ENCODE results near the gene TMEM123. TPM values are rescaled to one million over a fixed set of nuclear protein-coding genes. Genes with fewer than 3 reads are reported as not detected.

The TMEM123 gene
- total and polyA plus RNA-seq, 4 donors = 125 to 164 (median 153) TPM

DNA sequence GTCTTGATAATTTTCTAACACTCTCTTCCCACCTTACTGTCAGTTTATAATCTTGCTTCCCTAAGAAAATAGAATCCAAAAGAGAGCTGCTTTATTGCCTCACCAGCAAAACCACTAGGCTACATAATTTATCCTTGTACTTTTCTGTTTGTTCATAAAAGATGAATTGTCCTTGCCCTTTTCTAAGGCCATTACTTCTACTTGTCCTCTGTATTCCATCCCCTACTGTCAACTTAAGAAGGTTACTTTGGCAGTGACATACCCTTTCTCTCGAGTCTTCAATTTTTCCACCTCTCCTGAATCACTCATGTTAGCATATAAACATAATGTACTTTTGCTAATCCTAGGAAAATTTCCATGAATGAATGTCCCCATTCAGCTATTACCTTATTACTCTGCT, 87.6 kb downstream of the TMEM123 start:
- no CpG with 5 or more reads among the region's 1 CpG for WGBS (ENCODE audit: insufficient coverage)
- no peak for DNase-seq (ENCODE audit: low read depth in 4 of 6, low spot score in 6 of 6)
- Histone ChIP-seq H3K27me3 (ENCODE audit: control insufficient read depth, insufficient read depth, low read length) (no peaks in the 10 kb centered on the region), H3K9me3 (ENCODE audit: control insufficient read depth, insufficient read depth, low read length) (peaks cover 1% of the 10 kb centered on the region), H3K4me1 (ENCODE audit: control insufficient read depth, insufficient read depth, low read length) (no peaks in the 10 kb centered on the region), H3K4me3 (ENCODE audit: low read depth, low read length) (no peak overlapping the region), H3K36me3 (ENCODE audit: control insufficient read depth, insufficient read depth, low read length) (peaks cover 19% of the 10 kb centered on the region), H3K27ac (ENCODE audit: low read depth, low read length) (no peak overlapping the region)

GRCh38 chr11:102361086-102362031, 91.2 kb downstream of the TMEM123 start:
- no peak for DNase-seq (ENCODE audit: low read depth in 4 of 6, low spot score in 6 of 6)
- no peaks in the 10 kb centered on the region for H3K4me1 ChIP-seq (ENCODE audit: control insufficient read depth, insufficient read depth, low read length)
- peaks cover 16% of the 10 kb centered on the region for H3K36me3 ChIP-seq (ENCODE audit: control insufficient read depth, insufficient read depth, low read length)
- no peak overlapping the region for H3K27ac ChIP-seq (ENCODE audit: low read depth, low read length)
- no peak overlapping the region for H3K4me3 ChIP-seq (ENCODE audit: low read depth, low read length)
- 100% methylated on average over 4 of the region's 5 CpGs for WGBS (ENCODE audit: insufficient coverage)
- H3K9me3 ChIP-seq (ENCODE audit: control insufficient read depth, insufficient read depth, low read length) = peaks cover 1% of the 10 kb centered on the region
- H3K27me3 ChIP-seq (ENCODE audit: control insufficient read depth, insufficient read depth, low read length) = no peaks in the 10 kb centered on the region

- WGBS (ENCODE audit: insufficient coverage) = 100% methylated on average over 1 of the region's 3 CpGs
- no peaks in the 10 kb centered on the region for H3K27me3 ChIP-seq (ENCODE audit: control insufficient read depth, insufficient read depth, low read length)
These were observed 91.9 kb downstream of the TMEM123 start for GRCh38 chr11:102360681-102361080.

GRCh38 chr11:102359372-102359771, 93.2 kb downstream of the TMEM123 start:
- DNase-seq (ENCODE audit: low read depth in 4 of 6, low spot score in 6 of 6) = no peak
- Histone ChIP-seq H3K4me3 (ENCODE audit: low read depth, low read length) (no peak overlapping the region), H3K27ac (ENCODE audit: low read depth, low read length) (no peak overlapping the region), H3K36me3 (ENCODE audit: control insufficient read depth, insufficient read depth, low read length) (peaks cover 10% of the 10 kb centered on the region), H3K9me3 (ENCODE audit: control insufficient read depth, insufficient read depth, low read length) (peaks cover 3% of the 10 kb centered on the region), H3K27me3 (ENCODE audit: control insufficient read depth, insufficient read depth, low read length) (no peaks in the 10 kb centered on the region), H3K4me1 (ENCODE audit: control insufficient read depth, insufficient read depth, low read length) (no peaks in the 10 kb centered on the region)
- WGBS (ENCODE audit: insufficient coverage) = no CpG with 5 or more reads among the region's 3 CpGs

More at GRCh38 chr11:102360681-102361080, 91.9 kb downstream of the TMEM123 start:
- no peak overlapping the region for H3K4me3 ChIP-seq (ENCODE audit: low read depth, low read length)
- H3K9me3 ChIP-seq (ENCODE audit: control insufficient read depth, insufficient read depth, low read length) = peaks cover 1% of the 10 kb centered on the region
- no peaks in the 10 kb centered on the region for H3K4me1 ChIP-seq (ENCODE audit: control insufficient read depth, insufficient read depth, low read length)
- H3K27ac ChIP-seq (ENCODE audit: low read depth, low read length) = no peak overlapping the region
- peaks cover 13% of the 10 kb centered on the region for H3K36me3 ChIP-seq (ENCODE audit: control insufficient read depth, insufficient read depth, low read length)
- DNase-seq (ENCODE audit: low read depth in 4 of 6, low spot score in 6 of 6) = no peak

DNA sequence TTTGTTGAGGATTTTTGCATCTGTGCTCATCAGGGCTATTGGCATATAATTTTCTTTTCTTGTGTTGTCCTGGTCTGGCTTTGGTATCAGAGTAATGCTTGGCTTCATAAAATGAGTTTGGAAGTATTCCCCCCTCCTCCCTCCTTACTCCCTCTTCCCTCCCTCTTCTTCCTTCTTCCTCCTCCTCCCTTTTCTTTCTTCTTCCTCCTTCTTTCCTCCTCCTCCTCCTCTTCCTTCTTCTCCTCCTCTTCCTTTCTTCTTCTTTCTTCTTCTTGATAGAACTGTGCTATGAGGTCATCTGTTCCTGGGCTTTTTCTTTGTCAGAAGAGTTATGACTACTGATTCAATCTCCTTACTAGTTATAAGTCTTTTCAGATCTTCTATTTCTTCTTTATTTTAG, 95.4 kb downstream of the TMEM123 start:
- H3K4me3 ChIP-seq (ENCODE audit: low read depth, low read length) = no peak overlapping the region

DNA sequence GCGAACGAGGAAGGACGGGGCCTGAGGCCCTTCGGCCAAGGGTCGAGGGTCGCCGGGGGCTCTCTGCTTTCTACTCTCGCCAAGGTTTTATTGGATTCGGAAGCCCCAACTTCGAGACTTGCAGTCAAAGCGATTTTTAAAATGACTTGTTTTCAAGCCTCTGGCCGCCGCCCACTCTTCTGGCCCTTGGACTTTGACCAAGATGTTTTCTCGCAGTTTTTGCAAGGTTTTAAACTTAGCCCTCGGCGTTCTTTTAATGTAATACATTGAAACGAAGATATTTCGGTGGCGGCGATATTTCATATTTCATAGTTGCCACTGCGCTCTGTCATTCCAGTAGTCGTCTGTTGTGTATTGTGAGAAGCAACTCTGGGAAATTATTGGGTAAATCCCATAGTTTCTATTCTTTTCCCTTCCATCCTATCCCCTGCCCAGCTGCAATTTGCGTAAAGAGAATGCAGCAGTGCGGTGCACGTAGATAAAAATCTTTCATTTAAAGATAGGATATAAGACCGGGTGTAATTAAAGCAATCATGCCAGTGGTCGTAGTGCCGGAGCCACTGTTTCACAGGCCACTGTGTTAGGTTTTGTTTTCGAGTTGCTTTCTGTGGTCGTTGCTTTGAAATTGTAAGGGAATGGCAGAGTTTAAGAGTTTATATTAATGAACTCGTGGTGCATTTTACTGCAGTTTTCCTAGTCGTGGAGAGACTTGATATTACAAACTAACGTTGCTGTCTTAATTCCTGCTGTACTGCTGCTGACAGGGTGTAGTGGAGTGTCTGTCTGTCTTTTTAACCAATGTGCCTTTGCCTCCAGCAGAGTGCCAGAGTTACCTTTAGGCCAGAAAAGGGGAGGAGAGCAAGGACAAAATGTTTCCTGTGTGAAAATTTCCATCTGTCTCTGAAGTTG, 104.8 kb downstream of the TMEM123 start:
- peak overlapping the region; percentile 100 for H3K27ac ChIP-seq (ENCODE audit: low read depth, low read length)
- no peaks in the 10 kb centered on the region for H3K4me1 ChIP-seq (ENCODE audit: control insufficient read depth, insufficient read depth, low read length)
- no peaks in the 10 kb centered on the region for H3K27me3 ChIP-seq (ENCODE audit: control insufficient read depth, insufficient read depth, low read length)
- H3K4me3 ChIP-seq (ENCODE audit: low read depth, low read length) = peak overlapping the region; percentile 96
- H3K36me3 ChIP-seq (ENCODE audit: control insufficient read depth, insufficient read depth, low read length) = peaks cover 3% of the 10 kb centered on the region
- WGBS (ENCODE audit: insufficient coverage) = 0% methylated on average over 23 of the region's 33 CpGs
- H3K9me3 ChIP-seq (ENCODE audit: control insufficient read depth, insufficient read depth, low read length) = no peaks in the 10 kb centered on the region
- peak in 3 of 6 donors; percentile 31 to 63 (median 46) for DNase-seq (ENCODE audit: low read depth in 4 of 6, low spot score in 6 of 6)

More for the DNA sequence above, 95.4 kb downstream of the TMEM123 start:
- Histone ChIP-seq H3K36me3 (ENCODE audit: control insufficient read depth, insufficient read depth, low read length) (peaks cover 8% of the 10 kb centered on the region), H3K27ac (ENCODE audit: low read depth, low read length) (no peak overlapping the region), H3K9me3 (ENCODE audit: control insufficient read depth, insufficient read depth, low read length) (peaks cover 3% of the 10 kb centered on the region), H3K27me3 (ENCODE audit: control insufficient read depth, insufficient read depth, low read length) (no peaks in the 10 kb centered on the region), H3K4me1 (ENCODE audit: control insufficient read depth, insufficient read depth, low read length) (no peaks in the 10 kb centered on the region)
- no peak for DNase-seq (ENCODE audit: low read depth in 4 of 6, low spot score in 6 of 6)

DNA sequence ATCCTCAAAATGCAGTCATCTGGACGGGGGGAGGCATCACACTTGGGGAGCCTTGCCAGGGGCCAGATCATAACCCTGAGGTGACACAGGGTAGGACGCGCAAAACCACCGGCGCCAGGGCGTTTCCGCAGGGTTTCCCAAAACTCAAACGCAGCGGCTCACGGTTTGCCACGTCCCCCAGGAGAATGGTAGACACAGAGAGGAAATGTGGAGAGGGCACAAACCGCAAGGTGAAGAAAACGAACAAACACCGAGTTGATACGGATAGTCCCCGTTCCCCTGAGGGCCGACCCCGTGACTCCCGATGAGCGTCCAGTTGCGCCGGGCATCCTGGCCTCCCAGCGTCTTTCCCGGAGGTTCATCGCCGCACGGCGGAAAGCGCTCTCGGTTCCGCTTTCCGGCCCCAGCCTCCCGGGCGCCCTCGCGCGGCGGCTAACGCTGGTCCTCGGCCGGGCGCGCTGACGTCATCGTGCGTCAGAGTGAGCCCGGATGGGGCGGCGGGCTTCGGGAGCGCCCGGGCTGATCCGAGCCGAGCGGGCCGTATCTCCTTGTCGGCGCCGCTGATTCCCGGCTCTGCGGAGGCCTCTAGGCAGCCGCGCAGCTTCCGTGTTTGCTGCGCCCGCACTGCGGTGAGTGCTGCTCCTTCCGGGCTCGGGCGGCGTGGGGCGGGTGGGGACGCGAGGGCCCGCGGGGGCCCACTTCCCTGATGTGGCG, 105.7 kb downstream of the TMEM123 start, which contains the start of gene BIRC2:
TSS of gene BIRC2 (plus strand) at position 467 of the 714 bp plus-strand sequence. CDS start 2,641 bp downstream, outside the sequence.
- DNase-seq (ENCODE audit: low read depth in 4 of 6, low spot score in 6 of 6) = peak; percentile 86 to 98 (median 89)
- Histone ChIP-seq H3K27me3 (ENCODE audit: control insufficient read depth, insufficient read depth, low read length) (no peaks in the 10 kb centered on the region), H3K4me3 (ENCODE audit: low read depth, low read length) (peak within 1 kb of the TSS; percentile 96), H3K9me3 (ENCODE audit: control insufficient read depth, insufficient read depth, low read length) (no peaks in the 10 kb centered on the region), H3K36me3 (ENCODE audit: control insufficient read depth, insufficient read depth, low read length) (peaks cover 3% of the 10 kb centered on the region), H3K4me1 (ENCODE audit: control insufficient read depth, insufficient read depth, low read length) (no peaks in the 10 kb centered on the region), H3K27ac (ENCODE audit: low read depth, low read length) (peak within 1 kb of the TSS; percentile 100)
- under 1% methylated on average over 77 of the region's 77 CpGs for WGBS (ENCODE audit: insufficient coverage)

DNA sequence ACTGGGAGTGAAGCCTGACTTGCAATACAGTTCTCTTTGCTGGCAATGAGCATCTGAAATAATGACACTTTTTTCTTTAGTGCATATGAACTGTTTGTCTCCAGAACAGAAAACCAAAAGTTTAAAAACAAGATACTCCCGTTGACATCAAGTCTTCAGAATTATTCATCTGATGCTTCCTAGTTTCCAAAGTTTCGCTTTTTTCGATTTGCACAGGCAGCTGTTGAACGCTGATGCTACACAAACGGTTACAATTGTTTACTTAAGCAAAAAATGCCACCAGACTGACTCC, 106.2 kb downstream of the TMEM123 start:
- 2% methylated on average over 5 of the region's 5 CpGs for WGBS (ENCODE audit: insufficient coverage)

More for the DNA sequence above, 106.2 kb downstream of the TMEM123 start:
- Histone ChIP-seq H3K27ac (ENCODE audit: low read depth, low read length) (peak overlapping the region; percentile 100), H3K4me1 (ENCODE audit: control insufficient read depth, insufficient read depth, low read length) (no peaks in the 10 kb centered on the region), H3K36me3 (ENCODE audit: control insufficient read depth, insufficient read depth, low read length) (peaks cover 3% of the 10 kb centered on the region), H3K9me3 (ENCODE audit: control insufficient read depth, insufficient read depth, low read length) (no peaks in the 10 kb centered on the region), H3K27me3 (ENCODE audit: control insufficient read depth, insufficient read depth, low read length) (no peaks in the 10 kb centered on the region), H3K4me3 (ENCODE audit: low read depth, low read length) (peak overlapping the region; percentile 96)
- DNase-seq (ENCODE audit: low read depth in 4 of 6, low spot score in 6 of 6) = peak in 1 of 6 donors; percentile 36
